Caki2 (cell line): ENCODE data around the gene ELAPOR1. TPM values are rescaled to one million over a fixed set of nuclear protein-coding genes. Genes with fewer than 3 reads are reported as not detected.
"Not testable (repeated sequence)": the region's sequence is repeated elsewhere in the genome, so short reads cannot be mapped to it uniquely, and the experiment has no call there.

Experiments used
- DNase-seq: peaks from one replicate; pipeline ENCODE4 v3.0.0-alpha.2; 2015; ENCODE audit warnings: low read depth
- in situ Hi-C: cut with HindIII; loops from 2 replicates; pipeline ENCODE4 v1.10.0; 2016; ENCODE audit warnings: low sequenced_read_pairs, low pct_unique_long_range_greater_than_20kb, mixed read lengths
- total RNA-seq: library from RNA; depleted of rRNA; stranded (reverse); fragments of >200 nt; shearing (Covaris generic); gene quantifications from 2 replicates; pipeline ENCODE4 v1.2.3, GENCODE V29; 2014; ENCODE audit warnings: low replicate concordance

The ELAPOR1 gene
- total RNA-seq, 1 experiment from 2014 or later: 0.88 TPM

DNA sequence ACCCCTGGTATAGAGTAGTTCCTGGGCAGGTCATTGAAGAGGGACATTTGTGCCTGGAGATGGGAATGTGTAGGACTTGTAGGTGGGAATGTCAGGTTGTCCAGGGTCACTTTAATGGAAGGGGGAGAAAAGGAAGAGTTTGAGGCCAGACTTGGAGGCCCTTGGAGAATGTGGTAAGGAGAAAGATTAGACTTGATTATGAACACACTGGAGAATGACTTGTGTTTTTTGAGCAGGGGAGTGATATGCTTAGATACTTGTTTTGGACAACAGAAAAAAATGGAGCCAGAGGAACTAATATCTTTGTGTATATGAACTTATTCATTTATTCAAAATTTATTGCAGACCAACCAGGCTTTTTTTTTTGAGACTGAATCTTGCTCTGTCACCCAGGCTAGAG lies 17.9 kb downstream of the ELAPOR1 start:
- in situ Hi-C loops: no loop called here
- no peak for DNase-seq

DNA sequence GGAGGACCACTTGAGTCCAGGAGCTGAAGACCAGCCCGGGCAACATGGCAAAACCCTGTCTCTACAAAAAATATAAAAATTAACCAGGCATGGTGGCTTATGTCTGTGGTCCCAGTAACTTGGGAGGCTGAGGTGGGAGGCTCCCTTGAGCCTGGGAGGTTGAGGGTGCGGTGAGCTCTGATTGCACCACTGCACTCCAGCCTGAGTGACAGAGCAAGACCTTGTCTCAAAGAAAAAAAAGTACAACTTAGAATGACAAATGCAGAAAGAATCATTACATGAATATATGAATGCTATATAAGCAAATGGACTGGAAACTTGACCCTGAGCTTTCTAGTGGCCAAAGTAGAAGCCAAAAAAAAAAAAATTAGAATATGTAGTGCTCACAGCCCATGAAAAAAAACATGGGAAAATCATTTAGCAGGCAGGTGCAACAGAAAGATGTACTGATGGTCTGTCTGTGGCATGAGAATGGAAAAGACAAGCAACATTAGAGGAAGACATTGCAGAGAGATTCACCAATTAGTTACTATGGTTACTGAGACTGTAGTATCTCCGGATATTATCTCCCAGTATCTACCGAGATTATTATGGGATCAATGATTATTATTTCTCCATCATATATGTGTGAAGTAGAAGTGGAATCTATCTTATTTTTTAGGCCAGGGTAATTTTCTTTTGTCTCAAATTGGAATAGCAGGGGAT lies 19.2 kb downstream of the ELAPOR1 start:
- peak; percentile 6 for DNase-seq
- in situ Hi-C loops: no loop called here

GRCh38 chr1:109133815-109134214 lies 19.9 kb downstream of the ELAPOR1 start:
- in situ Hi-C loops: no loop called here

DNA sequence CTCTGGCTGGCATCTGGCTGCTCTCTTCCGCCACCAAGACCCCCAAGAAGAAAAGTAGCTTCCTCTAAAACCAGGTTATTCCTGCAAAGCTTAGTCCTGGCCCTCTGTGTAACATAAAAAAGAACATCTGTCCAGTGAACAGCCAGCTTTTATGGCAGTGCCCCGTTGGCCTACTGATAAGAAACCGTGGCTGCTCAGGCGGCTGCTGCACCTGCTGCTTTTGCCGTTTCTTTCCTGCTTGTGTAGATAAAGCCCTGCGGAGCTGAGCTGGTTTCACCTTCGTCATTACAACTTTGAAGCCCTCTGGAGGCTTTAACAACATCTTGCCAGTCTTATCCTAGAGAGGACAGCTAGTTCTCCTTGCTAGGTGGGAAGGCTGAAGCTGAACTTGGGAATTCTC lies 20.5 kb downstream of the ELAPOR1 start:
- no peak for DNase-seq
- in situ Hi-C loops: no loop called here

More at GRCh38 chr1:109133815-109134214, 19.9 kb downstream of the ELAPOR1 start:
- no peak for DNase-seq

DNA sequence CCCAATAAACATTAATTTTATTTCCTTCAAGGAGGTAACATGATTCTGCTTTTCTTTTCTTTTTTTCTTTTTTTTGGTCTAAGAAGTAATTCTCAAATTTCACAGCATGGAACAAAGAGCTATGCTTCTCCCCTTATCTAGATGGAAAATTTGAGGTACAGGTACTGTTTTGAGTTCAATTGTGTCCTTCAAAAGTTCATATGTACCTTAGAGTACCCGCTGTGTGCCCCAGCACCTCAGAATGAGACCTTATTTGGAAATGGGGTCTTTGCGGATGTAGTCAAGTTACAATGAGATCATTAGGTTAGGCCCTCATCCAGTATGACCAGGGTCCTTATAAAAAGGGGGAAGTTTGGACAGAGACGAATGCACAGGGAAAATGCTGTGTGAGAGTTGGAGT lies 22.0 kb downstream of the ELAPOR1 start:
- no peak for DNase-seq
- in situ Hi-C loops: no loop called here

DNA sequence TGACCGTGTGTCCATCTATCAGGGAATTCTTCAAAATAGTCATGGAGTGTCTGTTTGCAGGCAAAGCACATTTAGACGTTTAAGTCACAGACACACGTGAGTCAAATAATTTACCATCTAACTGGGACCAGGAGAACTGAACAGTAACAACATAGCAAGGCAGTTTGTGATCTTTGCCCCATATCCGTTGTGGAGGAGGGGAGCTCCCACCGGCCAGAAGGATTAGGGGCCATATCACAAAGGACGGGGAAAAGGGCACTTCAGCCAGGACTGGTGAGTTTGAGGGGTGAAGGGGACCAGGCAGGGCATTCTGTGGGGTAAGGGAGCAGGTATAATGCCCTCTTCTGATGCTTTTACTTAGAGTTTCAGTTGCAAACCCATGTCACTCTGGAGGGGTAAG lies 22.9 kb downstream of the ELAPOR1 start:
- in situ Hi-C loops: no loop called here
- no peak for DNase-seq

DNA sequence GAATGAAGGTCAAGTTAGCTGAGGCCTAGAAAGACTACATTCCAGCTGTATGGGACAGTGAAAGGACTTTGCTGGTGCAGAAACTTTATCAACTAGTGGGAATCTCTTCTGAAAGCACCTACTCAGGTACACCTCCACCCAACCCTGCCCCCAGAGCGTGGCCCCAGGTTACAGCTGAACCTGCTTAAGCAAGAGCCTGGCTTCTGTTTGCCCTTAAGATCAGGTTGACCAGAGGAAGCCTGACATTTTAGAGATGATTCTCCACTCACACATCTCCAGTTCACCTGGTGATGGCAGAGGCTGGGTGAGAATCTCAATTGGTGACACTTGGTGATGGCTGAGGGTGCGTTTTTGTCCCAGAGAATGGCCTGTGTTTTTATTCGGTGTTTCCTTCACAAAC lies 24.0 kb downstream of the ELAPOR1 start:
- no peak for DNase-seq
- in situ Hi-C loops: no loop called here

- in situ Hi-C loops: no loop called here
- DNase-seq: no peak
These were observed 24.4 kb downstream of the ELAPOR1 start for GRCh38 chr1:109138358-109138757.

DNA sequence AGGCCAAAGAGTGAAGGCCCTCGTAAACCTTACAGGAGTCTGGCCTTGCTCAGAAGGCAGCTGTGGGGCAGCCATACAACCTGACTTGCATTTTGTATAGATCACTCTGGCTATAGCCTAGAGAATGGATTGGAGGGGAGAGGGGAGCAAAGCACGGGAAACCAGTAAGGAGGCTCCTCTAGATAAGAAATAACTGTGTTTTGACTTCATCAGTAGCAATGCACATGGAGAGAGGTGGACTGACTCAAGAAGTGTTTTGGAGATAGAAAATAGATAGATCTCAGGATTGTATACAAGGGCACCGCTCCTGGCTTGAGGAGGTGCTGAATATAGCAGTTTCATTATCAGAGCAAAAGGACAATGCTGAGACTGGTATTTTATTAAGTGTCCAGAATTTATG lies 26.5 kb downstream of the ELAPOR1 start:
- in situ Hi-C loops: no loop called here
- no peak for DNase-seq

GRCh38 chr1:109142260-109142659 lies 28.3 kb downstream of the ELAPOR1 start:
- in situ Hi-C loops: no loop called here
- DNase-seq: no peak

DNA sequence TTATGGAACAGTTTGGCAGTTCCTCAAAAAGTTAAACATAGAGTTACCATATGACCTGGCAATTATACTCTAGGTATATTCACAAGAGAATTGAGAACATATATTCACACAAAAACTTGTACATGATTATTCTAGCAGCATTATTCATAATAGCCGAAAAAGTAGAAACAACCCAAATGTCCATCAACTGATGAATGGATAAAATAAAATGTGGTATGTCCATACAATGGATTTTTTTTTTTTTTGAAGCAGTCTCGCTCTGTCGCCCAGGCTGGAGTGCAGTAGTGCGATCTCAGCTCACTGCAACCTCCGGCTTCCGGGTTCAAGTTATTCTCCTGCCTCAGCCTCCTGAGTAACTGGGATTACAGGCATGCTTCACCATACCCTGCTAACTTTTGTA lies 28.8 kb downstream of the ELAPOR1 start:
- in situ Hi-C loops: not testable (repeated sequence)

DNA sequence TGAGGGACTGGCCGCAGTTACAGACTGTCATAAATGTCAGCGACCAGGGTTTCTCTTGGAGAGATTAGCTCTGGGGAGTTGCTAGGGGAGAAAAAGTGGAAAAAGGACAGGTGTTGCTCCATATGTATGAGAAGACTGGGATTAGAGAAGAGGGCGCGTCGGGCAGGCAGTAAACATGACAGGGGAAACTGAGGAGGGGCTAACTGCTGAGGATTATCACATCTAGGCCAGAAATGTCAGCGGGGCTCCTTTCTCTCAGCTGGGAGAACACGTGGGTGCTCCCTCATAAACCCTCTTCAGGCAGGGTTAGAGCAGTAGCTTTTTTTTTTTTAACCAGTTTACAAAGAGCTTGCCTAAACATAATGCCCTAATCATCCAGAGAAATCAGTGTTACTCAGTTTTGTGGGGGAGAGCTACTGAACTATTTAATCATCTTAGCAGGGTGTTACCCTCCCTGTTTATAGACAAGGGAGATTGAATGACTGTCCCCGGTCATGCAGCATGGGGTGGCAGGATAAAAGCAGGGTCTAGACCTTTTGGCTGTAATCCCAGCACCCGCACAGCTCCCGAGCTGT lies 35.2 kb downstream of the ELAPOR1 start:
- no peak for DNase-seq
- in situ Hi-C loops: no loop called here

More for the DNA sequence above, 28.8 kb downstream of the ELAPOR1 start:
- DNase-seq: not testable (repeated sequence)

GRCh38 chr1:109149874-109150601 lies 36.1 kb downstream of the ELAPOR1 start:
- in situ Hi-C loops: no loop called here
- no peak for DNase-seq

- DNase-seq: peak; percentile 26
- in situ Hi-C loops: no loop called here
These were observed 37.5 kb downstream of the ELAPOR1 start for GRCh38 chr1:109151146-109151990.

- DNase-seq: no peak
- in situ Hi-C loops: no loop called here
These were observed 38.3 kb downstream of the ELAPOR1 start for GRCh38 chr1:109152196-109152595.

GRCh38 chr1:109156916-109157385 lies 43.0 kb downstream of the ELAPOR1 start:
- DNase-seq: no peak
- in situ Hi-C loops: no loop called here

GRCh38 chr1:109158433-109158832 lies 44.5 kb downstream of the ELAPOR1 start:
- in situ Hi-C loops: no loop called here
- no peak for DNase-seq

DNA sequence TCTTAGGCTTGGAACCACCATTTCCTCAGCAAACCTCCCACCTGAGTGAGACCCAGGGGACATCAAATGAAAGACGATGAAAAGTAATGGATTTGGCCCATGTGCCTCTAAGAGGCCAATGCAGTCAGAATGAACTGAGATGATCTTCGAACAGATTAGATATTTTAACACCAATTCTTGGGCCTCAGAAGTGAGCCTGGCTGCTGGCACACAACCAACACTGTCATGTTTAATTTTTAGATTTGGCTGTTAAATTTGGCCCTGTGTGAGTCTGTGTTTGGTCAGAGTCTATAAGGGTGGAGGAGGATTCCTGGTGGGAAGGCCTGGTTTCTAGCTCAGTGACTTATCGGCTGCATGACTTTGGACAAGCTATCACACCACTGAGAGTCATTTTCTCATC lies 45.4 kb downstream of the ELAPOR1 start:
- in situ Hi-C loops: no loop called here

More for the DNA sequence above, 45.4 kb downstream of the ELAPOR1 start:
- no peak for DNase-seq
